ENCODE measurements around the gene MYOZ2.

Gene MYOZ2

GRCh38 chr4:119113033-119113655, 22.5 kb upstream of the MYOZ2 start:
- TF ChIP-seq, protein P1, sequence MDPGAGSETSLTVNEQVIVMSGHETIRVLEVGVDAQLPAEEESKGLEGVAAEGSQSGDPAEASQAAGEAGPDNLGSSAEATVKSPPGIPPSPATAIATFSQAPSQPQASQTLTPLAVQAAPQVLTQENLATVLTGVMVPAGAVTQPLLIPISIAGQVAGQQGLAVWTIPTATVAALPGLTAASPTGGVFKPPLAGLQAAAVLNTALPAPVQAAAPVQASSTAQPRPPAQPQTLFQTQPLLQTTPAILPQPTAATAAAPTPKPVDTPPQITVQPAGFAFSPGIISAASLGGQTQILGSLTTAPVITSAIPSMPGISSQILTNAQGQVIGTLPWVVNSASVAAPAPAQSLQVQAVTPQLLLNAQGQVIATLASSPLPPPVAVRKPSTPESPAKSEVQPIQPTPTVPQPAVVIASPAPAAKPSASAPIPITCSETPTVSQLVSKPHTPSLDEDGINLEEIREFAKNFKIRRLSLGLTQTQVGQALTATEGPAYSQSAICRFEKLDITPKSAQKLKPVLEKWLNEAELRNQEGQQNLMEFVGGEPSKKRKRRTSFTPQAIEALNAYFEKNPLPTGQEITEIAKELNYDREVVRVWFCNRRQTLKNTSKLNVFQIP (CRISPR knock-in tag; IDR thresholded peaks at IDR 0.05; ENCODE audit: borderline replicate concordance, low read depth): no peak
- no peak for TF ChIP-seq GLIS3 (CRISPR knock-in tag; IDR thresholded peaks at IDR 0.05)
- TF ChIP-seq BACH2 (CRISPR knock-in tag; IDR thresholded peaks at IDR 0.05; ENCODE audit: borderline replicate concordance): no peak
- TF ChIP-seq ZNF565 (CRISPR knock-in tag; conservative IDR thresholded peaks at IDR 0.05; ENCODE audit: low read depth): no peak
- TF ChIP-seq ZFP3 (CRISPR knock-in tag; IDR thresholded peaks at IDR 0.05): no peak
- TF ChIP-seq, protein P2, sequence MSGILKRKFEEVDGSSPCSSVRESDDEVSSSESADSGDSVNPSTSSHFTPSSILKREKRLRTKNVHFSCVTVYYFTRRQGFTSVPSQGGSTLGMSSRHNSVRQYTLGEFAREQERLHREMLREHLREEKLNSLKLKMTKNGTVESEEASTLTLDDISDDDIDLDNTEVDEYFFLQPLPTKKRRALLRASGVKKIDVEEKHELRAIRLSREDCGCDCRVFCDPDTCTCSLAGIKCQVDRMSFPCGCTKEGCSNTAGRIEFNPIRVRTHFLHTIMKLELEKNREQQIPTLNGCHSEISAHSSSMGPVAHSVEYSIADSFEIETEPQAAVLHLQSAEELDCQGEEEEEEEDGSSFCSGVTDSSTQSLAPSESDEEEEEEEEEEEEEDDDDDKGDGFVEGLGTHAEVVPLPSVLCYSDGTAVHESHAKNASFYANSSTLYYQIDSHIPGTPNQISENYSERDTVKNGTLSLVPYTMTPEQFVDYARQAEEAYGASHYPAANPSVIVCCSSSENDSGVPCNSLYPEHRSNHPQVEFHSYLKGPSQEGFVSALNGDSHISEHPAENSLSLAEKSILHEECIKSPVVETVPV (CRISPR knock-in tag; IDR thresholded peaks at IDR 0.05): no peak
- no peak for TF ChIP-seq ZFP30 (CRISPR knock-in tag; IDR thresholded peaks at IDR 0.05)
- TF ChIP-seq, protein P3, sequence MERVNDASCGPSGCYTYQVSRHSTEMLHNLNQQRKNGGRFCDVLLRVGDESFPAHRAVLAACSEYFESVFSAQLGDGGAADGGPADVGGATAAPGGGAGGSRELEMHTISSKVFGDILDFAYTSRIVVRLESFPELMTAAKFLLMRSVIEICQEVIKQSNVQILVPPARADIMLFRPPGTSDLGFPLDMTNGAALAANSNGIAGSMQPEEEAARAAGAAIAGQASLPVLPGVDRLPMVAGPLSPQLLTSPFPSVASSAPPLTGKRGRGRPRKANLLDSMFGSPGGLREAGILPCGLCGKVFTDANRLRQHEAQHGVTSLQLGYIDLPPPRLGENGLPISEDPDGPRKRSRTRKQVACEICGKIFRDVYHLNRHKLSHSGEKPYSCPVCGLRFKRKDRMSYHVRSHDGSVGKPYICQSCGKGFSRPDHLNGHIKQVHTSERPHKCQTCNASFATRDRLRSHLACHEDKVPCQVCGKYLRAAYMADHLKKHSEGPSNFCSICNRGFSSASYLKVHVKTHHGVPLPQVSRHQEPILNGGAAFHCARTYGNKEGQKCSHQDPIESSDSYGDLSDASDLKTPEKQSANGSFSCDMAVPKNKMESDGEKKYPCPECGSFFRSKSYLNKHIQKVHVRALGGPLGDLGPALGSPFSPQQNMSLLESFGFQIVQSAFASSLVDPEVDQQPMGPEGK (CRISPR knock-in tag; IDR thresholded peaks at IDR 0.05; ENCODE audit: borderline replicate concordance): no peak; the same call in 1 of the 2 replicates
- TF ChIP-seq ZC3H10 (CRISPR knock-in tag; IDR thresholded peaks at IDR 0.05): no peak
- no peak for TF ChIP-seq RARB (CRISPR knock-in tag; IDR thresholded peaks at IDR 0.05)
- no peak for TF ChIP-seq ESRRG (CRISPR knock-in tag; IDR thresholded peaks at IDR 0.05)
- peak; percentile 88 for ATAC-seq

- no peak for ATAC-seq
- TF ChIP-seq, protein P4, sequence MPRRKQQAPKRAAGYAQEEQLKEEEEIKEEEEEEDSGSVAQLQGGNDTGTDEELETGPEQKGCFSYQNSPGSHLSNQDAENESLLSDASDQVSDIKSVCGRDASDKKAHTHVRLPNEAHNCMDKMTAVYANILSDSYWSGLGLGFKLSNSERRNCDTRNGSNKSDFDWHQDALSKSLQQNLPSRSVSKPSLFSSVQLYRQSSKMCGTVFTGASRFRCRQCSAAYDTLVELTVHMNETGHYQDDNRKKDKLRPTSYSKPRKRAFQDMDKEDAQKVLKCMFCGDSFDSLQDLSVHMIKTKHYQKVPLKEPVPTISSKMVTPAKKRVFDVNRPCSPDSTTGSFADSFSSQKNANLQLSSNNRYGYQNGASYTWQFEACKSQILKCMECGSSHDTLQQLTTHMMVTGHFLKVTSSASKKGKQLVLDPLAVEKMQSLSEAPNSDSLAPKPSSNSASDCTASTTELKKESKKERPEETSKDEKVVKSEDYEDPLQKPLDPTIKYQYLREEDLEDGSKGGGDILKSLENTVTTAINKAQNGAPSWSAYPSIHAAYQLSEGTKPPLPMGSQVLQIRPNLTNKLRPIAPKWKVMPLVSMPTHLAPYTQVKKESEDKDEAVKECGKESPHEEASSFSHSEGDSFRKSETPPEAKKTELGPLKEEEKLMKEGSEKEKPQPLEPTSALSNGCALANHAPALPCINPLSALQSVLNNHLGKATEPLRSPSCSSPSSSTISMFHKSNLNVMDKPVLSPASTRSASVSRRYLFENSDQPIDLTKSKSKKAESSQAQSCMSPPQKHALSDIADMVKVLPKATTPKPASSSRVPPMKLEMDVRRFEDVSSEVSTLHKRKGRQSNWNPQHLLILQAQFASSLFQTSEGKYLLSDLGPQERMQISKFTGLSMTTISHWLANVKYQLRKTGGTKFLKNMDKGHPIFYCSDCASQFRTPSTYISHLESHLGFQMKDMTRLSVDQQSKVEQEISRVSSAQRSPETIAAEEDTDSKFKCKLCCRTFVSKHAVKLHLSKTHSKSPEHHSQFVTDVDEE (CRISPR knock-in tag; IDR thresholded peaks at IDR 0.05): no peak
- no peak for TF ChIP-seq TOX (CRISPR knock-in tag; IDR thresholded peaks at IDR 0.05; ENCODE audit: borderline replicate concordance)
Observed at GRCh38 chr4:119116021-119116420, 19.6 kb upstream of the MYOZ2 start.

GRCh38 chr4:119116925-119117900, 18.4 kb upstream of the MYOZ2 start:
- TF ChIP-seq, protein P2 (CRISPR knock-in tag; IDR thresholded peaks at IDR 0.05): no peak
- TF ChIP-seq ZNF565 (CRISPR knock-in tag; conservative IDR thresholded peaks at IDR 0.05; ENCODE audit: low read depth): no peak
- no peak for TF ChIP-seq SNAI2 (CRISPR knock-in tag; IDR thresholded peaks at IDR 0.05)
- no peak for TF ChIP-seq ZFP3 (CRISPR knock-in tag; IDR thresholded peaks at IDR 0.05)
- TF ChIP-seq, protein P1 (CRISPR knock-in tag; IDR thresholded peaks at IDR 0.05; ENCODE audit: borderline replicate concordance, low read depth): no peak
- TF ChIP-seq, protein P4 (CRISPR knock-in tag; IDR thresholded peaks at IDR 0.05): no peak
- no peak for TF ChIP-seq ESRRG (CRISPR knock-in tag; IDR thresholded peaks at IDR 0.05)
- no peak for TF ChIP-seq TOX (CRISPR knock-in tag; IDR thresholded peaks at IDR 0.05; ENCODE audit: borderline replicate concordance)
- no peak for TF ChIP-seq ISL1 (CRISPR knock-in tag; IDR thresholded peaks at IDR 0.05)
- no peak for TF ChIP-seq ZFP30 (CRISPR knock-in tag; IDR thresholded peaks at IDR 0.05)
- no peak for TF ChIP-seq ZC3H10 (CRISPR knock-in tag; IDR thresholded peaks at IDR 0.05)
- no peak for TF ChIP-seq PPARA (CRISPR knock-in tag; IDR thresholded peaks at IDR 0.05; ENCODE audit: borderline replicate concordance)
- no peak for TF ChIP-seq ZNF8 (CRISPR knock-in tag; IDR thresholded peaks at IDR 0.05)
- TF ChIP-seq ZNF70 (CRISPR knock-in tag; IDR thresholded peaks at IDR 0.05): no peak
- TF ChIP-seq RARB (CRISPR knock-in tag; IDR thresholded peaks at IDR 0.05): no peak
- TF ChIP-seq OSR1 (CRISPR knock-in tag; IDR thresholded peaks at IDR 0.05): no peak
- ATAC-seq: no peak

All from SK-N-SH treated with all-trans-retinoic acid at 6 μM for 48 hours (cell line).